GM19455 (cell line): ENCODE results near the gene TEX261.

Experiments used
- ATAC-seq: cut with Tn5 transposase; IDR thresholded peaks from one replicate; pipeline ENCODE4 v1.9.1; 2021; ENCODE audit not compliant: unreplicated experiment

The TEX261 gene

GRCh38 chr2:70937866-70938585 is 56.6 kb downstream of the TEX261 start:
- ATAC-seq = no peak

DNA sequence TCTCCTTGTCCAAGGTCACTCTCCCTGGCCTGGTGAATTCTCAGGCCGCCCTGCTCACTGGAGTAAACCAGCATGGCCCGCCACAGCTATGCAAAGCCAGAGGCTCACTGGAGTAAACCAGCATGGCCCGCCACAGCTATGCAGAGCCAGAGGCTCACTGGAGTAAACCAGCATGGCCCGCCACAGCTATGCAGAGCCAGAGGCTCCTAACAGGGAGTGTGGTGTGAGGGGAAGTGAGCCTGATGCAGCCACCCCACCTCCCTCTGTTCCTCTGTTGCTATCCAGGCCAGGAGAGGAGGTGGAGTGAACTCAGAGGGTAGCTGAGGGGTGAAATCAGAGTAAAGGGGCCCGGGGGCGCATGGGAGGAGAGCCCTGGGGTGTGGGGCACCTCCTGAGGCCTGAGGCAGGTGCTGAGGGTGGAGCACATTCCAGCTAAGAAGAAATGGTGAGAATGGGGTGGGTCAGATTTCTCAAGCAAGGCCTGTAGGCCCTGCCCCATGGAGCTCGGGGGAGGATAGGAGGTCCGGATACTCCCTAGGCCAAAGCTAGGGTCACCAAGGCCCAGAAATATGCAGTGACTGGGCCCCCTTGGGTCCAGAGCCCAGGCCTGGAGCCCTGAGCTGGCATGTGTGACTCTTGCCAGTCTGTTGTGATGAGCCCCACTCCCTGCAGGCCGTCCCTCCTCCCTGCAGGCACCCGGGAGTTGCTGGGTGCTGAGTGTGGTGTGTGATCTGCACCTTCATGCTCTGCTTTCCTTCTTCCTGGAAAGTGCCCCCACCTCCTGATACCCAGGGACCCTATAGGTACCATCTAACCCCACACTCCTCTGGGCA is 57.5 kb downstream of the TEX261 start:
- no peak for ATAC-seq

GRCh38 chr2:70936165-70936978 is 58.3 kb downstream of the TEX261 start:
- ATAC-seq = no peak
